ENCODE data around the gene SORCS3.

- no peak for TF ChIP-seq CTCF (conservative IDR thresholded peaks at IDR 0.05; ENCODE audit: low read depth, low read length)
- no peak for TF ChIP-seq EZH2 (IDR thresholded peaks at IDR 0.05; ENCODE audit: low read length, unreplicated experiment)
- no peak for TF ChIP-seq EZH2phosphoT487 (IDR thresholded peaks at IDR 0.05; ENCODE audit: borderline replicate concordance, low read length)
Observed at GRCh38 chr10:104831272-104831671, 190.2 kb downstream of the SORCS3 start.

Measured in PC-3 (cell line).